SK-N-DZ (cell line): ENCODE measurements around the gene PPFIA2.

Experiments
- DNase-seq: peaks from one replicate; pipeline ENCODE4 v3.0.0-alpha.2; 2015; ENCODE audit warnings: low spot score

The PPFIA2 gene

GRCh38 chr12:81354327-81354932, 404.7 kb downstream of the PPFIA2 start:
- no peak for DNase-seq

GRCh38 chr12:81350309-81350708, 408.8 kb downstream of the PPFIA2 start:
- DNase-seq: no peak

- no peak for DNase-seq
Observed at GRCh38 chr12:81347404-81347803, 411.7 kb downstream of the PPFIA2 start.

GRCh38 chr12:81340910-81341309, 418.2 kb downstream of the PPFIA2 start:
- no peak for DNase-seq

- no peak for DNase-seq
Observed at GRCh38 chr12:81339071-81339470, 420.1 kb downstream of the PPFIA2 start.

GRCh38 chr12:81337886-81338285, 421.3 kb downstream of the PPFIA2 start:
- DNase-seq: no peak

GRCh38 chr12:81333812-81334211, 425.3 kb downstream of the PPFIA2 start:
- DNase-seq: no peak

- DNase-seq: no peak
Observed at GRCh38 chr12:81332054-81332453, 427.1 kb downstream of the PPFIA2 start.

GRCh38 chr12:81330480-81330879, 428.7 kb downstream of the PPFIA2 start:
- no peak for DNase-seq

GRCh38 chr12:81329085-81329484, 430.1 kb downstream of the PPFIA2 start:
- peak; percentile 3 for DNase-seq

GRCh38 chr12:81327425-81327824, 431.7 kb downstream of the PPFIA2 start:
- no peak for DNase-seq

- DNase-seq: no peak
Observed at GRCh38 chr12:81325086-81325485, 434.1 kb downstream of the PPFIA2 start.

- DNase-seq: no peak
Observed at GRCh38 chr12:81314903-81315531, 444.1 kb downstream of the PPFIA2 start.

GRCh38 chr12:81303935-81304334, 455.2 kb downstream of the PPFIA2 start:
- no peak for DNase-seq

- DNase-seq: no peak
Observed at GRCh38 chr12:81300454-81300853, 458.7 kb downstream of the PPFIA2 start.

GRCh38 chr12:81297601-81298000, 461.5 kb downstream of the PPFIA2 start:
- no peak for DNase-seq

GRCh38 chr12:81296556-81297305, 462.4 kb downstream of the PPFIA2 start:
- DNase-seq: no peak

GRCh38 chr12:81295251-81295650, 463.9 kb downstream of the PPFIA2 start:
- DNase-seq: no peak

GRCh38 chr12:81294325-81295190, 464.6 kb downstream of the PPFIA2 start:
- DNase-seq: peak; percentile 7

- DNase-seq: no peak
Observed at GRCh38 chr12:81288651-81289050, 470.5 kb downstream of the PPFIA2 start.

- DNase-seq: no peak
Observed at GRCh38 chr12:81284137-81284536, 475.0 kb downstream of the PPFIA2 start.
